HG02798 (cell line): ENCODE measurements around the gene HCCS.

Experiments
- ATAC-seq: cut with Tn5 transposase; IDR thresholded peaks from one replicate; pipeline ENCODE4 v1.9.1; 2021; ENCODE audit warnings: mild to moderate bottlenecking; ENCODE audit not compliant: unreplicated experiment, poor library complexity

HCCS gene

DNA sequence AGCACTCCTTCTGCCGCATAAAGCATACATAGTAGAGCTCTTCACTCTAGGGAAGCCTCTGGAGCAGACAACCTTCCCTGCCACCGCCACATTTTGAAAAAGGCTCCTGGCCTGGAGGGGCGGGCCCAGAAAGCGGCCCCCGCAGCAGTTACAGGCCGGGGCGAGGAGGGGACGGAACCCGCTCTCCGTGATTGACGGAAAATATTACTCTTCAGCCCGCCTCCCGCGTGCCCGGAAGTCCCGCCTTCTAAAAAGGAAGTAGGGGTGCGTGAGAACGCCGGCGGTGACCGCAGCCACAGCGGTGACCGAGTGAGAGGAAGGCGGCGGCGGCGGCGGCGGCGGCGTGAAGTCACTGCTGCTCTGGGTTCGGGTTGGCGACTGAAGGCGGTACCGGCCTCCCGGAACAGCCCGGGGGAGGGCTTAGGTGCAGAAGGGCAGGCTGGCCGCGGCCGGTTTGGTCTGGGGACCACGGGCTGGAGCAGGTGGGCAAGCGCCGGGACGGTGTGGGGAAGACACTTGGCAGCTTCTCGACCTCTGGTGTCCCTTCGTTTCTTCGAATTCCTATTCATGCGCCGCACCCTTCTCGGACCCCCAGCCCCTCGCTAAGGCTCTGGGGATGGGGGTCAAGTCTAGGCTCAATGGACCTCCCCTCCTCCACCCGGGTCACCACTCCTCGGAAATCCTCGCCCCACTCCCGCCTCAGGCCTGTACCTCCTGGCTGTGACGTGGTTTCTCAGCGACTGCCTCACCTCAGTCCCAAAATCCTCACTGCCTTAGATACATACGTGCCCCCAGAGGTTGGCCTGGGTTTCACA, at the start of gene HCCS:
Gene HCCS (plus strand): TSS at position 296 of the 815 bp plus-strand sequence. CDS start 729 bp downstream, outside the sequence.
- ATAC-seq, result peak; percentile 97

GRCh38 chrX:11064276-11064675, 46.9 kb upstream of the HCCS start:
- no peak for ATAC-seq

GRCh38 chrX:11064851-11065600, 46.1 kb upstream of the HCCS start:
- ATAC-seq, result no peak

DNA sequence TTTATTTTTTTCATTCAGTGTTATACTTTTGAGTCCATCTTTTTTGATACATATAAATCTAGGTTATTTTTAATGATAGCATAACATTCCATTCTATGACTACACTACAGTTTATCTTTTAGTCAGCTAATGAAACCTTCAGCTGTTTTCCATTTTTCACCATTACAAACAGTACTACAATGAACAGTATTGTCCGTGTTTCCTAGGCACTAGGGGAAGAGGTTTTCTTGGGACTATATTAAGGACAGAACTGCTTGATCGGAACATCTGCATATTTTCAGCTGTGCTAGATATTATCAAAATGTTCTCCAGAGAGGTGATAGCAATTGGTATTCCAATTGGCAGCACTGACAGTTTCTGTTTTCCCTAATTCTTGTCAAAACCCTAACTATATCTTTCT, 44.3 kb upstream of the HCCS start:
- no peak for ATAC-seq

- no peak for ATAC-seq
Observed at GRCh38 chrX:11073381-11073780, 37.8 kb upstream of the HCCS start.

DNA sequence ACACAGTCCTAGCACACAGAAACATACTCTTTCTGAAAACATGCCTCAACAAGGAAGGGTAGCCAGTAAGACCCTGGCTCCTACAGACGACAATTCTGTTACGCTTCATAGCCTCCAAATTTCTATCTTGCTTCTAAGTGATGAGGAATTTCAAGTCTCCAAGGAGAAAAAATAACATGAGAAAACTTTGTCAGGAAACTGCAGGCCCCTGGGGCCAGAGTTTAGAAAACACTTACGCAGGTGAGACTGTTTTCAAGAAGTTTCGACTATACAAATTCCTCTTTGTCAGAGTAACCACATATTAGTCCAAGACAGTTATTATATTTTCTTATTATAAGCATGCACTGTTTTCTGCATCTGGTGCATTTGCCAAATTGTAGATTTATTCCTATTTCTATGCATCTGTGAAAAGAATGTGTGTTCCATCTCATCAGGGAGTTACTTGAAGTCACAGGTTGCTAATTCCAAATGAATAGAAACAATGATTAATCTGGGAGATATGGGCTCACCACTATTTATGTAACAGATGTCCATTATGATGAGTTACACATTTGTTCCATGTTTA, 30.3 kb upstream of the HCCS start:
- no peak for ATAC-seq

- no peak for ATAC-seq
Observed at GRCh38 chrX:11081511-11081910, 29.6 kb upstream of the HCCS start.

- no peak for ATAC-seq
Observed at GRCh38 chrX:11085305-11085704, 25.8 kb upstream of the HCCS start.

- no peak for ATAC-seq
Observed at GRCh38 chrX:11089802-11090201, 21.3 kb upstream of the HCCS start.

DNA sequence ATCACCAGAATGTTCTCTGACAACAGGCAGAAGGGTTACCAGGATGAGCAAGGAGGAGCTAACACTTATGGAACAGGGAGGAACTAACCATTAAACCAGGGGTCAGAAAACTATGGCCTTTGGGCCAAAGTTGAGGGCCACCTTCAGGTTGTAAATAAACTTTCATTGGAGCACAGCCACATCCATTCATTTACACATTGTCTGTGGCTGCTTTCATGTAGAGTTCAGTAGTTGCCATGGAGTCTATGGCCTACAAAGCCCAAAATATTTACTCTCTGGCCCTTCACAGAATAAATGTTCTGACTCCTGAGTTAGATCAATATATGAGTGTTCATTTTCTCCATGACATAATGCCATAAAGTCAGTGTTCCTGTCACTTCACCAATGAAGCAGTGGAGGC, 13.2 kb upstream of the HCCS start:
- no peak for ATAC-seq

GRCh38 chrX:11099465-11099864, 11.7 kb upstream of the HCCS start:
- no peak for ATAC-seq

GRCh38 chrX:11100281-11101035, 10.7 kb upstream of the HCCS start:
- ATAC-seq, result no peak

DNA sequence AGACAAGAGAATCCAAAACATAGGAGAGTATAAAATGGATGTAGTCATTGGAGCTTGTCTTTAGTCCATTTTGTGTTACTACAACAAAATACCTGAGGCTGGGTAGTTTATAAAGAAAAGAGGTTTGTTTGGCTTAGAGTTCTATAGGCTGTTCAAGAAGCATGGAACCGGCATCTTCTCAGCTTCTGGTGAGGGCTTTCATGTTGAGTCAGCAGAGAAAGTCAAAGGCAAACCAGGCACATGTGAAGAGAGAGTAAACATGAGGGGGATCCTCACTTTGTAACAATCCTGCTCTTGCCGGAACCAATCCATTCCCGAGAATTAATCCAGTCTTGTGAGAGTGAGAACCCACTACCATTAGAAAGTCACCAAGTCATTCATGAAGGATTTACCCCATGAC, 8.1 kb upstream of the HCCS start:
- ATAC-seq, result peak; percentile 54

DNA sequence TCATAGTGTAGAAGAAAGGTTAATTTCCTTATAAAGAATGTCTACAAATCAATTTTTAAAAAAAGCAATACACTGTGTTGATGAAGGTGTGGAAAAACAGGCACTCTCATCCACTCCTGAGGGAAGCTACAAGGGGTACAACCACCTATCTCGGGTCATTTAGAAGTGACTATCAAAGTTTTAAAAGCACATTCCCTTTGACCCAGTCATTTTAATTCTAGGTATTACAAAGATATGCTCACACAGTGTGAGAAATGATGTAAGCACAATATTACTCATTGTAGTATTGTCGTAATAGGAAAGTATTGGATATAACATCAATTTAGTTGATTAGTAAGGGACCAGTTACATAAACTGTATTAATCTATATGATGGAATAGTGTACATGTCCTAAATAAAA, 7.4 kb upstream of the HCCS start:
- ATAC-seq, result no peak

DNA sequence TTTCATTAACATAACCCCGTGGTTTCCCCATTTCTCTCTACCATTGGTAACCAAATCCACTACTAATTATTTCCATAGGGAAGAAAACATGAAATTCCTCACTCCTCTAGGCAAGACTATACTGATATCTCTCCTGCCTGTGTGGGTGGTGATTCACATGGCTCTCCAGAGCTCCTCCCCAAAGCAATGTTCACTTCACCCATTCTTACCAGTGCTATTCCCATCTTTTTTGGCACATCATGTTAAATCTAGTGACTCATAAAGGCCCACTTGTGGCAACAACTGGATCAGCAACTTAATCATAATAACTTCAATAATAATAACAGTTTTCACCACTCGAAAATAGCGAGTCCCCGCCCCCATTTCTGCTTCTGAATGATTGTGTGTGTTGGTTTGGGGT, 6.1 kb upstream of the HCCS start:
- no peak for ATAC-seq

DNA sequence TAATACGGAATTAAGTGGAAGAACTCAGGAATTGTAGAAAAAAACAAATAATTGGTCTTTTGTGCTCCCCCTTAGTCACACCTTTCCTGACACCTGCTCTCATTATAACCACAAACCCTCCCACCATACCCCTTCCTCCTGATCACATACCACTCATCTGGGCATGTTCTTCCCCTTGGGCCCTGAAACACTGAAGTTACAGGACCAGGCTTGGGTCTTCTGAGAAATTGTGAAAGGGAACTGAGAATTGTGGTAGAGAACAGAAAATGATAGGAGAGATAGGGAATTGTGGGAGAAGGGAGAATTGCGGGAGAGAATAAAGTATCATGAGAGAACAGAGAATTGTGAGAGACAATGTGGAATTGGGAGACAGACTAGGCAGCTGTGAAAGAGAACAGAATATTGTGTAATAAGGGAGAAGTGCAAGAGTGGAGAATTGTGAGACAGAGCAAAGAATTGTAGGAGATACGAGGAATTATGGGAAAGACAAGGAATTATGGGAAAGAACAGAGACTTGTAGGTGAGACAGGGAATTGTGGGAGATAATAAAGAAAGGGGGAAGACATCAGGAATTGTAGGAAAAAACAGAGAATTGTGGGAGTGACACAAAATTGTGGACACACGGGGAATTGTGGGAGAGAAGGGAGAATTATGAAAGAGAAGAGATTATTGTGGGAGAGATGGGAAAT, 2.7 kb upstream of the HCCS start:
- ATAC-seq, result no peak

GRCh38 chrX:11109968-11110367, 1.2 kb upstream of the HCCS start:
- ATAC-seq, result no peak

DNA sequence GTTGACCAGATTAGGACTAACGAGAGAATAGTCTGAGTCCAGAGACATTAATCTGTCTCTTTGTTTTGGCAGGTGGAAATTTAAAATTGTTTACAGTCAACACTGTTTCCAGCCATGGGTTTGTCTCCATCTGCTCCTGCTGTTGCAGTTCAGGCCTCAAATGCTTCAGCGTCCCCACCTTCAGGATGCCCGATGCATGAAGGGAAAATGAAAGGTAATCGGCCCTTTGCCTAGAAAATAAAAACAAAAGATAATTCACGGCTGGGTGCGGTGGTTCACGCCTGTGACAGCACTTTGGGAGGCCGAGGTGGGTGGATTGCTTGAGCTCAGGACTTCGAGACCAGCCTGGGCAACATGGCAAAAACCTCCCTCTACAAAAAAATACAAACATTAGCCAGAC, 815 bp downstream of the HCCS start:
- ATAC-seq, result no peak

DNA sequence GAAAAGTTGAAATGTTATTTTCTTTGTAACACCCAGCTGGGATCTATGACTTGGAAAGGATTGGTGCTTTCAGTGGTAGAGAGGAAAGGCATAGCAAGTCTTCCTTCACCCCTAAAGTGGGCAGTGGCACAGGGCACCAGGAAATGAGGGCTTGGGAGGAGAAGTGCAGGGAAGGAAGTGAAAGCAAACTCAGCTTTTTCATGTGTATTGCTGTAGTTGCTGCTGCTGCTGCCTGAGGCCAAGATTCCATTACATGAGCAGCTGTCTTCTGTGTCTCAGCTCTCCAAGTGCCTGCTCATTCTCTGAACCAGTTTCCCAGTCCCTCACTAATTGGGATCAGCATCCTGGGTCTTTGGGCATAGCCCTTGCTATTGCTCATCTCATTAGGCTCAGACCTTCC, 2.6 kb downstream of the HCCS start:
- ATAC-seq, result no peak

GRCh38 chrX:11117745-11118144, 6.6 kb downstream of the HCCS start:
- no peak for ATAC-seq
